K562 (cell line): ENCODE data around the gene SLC13A3. TPM values are rescaled to one million over a fixed set of nuclear protein-coding genes. Genes with fewer than 3 reads are reported as not detected.

ENCODE experiments used
- ATAC-seq: fragments of 200-7000 bp; cut with Tn5 transposase; 3 replicates; pipeline ENCODE4 v1.9.1; 2020; ENCODE audit warnings: moderate library complexity
- BruUV-seq: library from RNA; stranded (reverse); fragments of 400-500 nt; replicated peaks from 2 replicates; lab custom pipeline; 2021; lab: Mats Ljungman, UMichigan
- CTCF ChIA-PET: fragments of 300-600 bp; formaldehyde crosslinking; extraction: SDS; loops from one replicate; lab custom pipeline; 2021; ENCODE audit warnings: low intra/inter-chr PET ratio; lab: Yijun Ruan, JAX
- POLR2A ChIA-PET: fragments of 300-600, 350-650 bp; sonication (Branson Sonifier 250); formaldehyde crosslinking; extraction: SDS; loops from one replicate; lab custom pipeline; 2021; ENCODE audit warnings: antibody characterized with exemption, inconsistent platforms; lab: Yijun Ruan, JAX
- DNase-seq, 4 experiments: peaks; one replicate each; pipeline versions ENCODE4 v3.0.0 to v3.0.0-alpha.2; 2011 to 2018; ENCODE audit warnings: low spot score in 3 of 4, mixed read lengths in 3 of 4; ENCODE audit errors: extremely low read depth in 1 of 4
- FAIRE-seq: peaks from 2 replicates; lab custom pipeline; 2011; peaks lifted over from hg19 to GRCh38; lab: Jason Lieb, UNC
- H2AFZ ChIP-seq: 2 replicates; pipeline ENCODE4 v1.6.0; 2011; ENCODE audit warnings: low read depth, low read length, control low read depth, inconsistent platforms
- H3K27ac ChIP-seq: fragments of 200-600 bp; 3 replicates; pipeline ENCODE4 v1.8.0; 2011; ENCODE audit warnings: low read depth, mild to moderate bottlenecking, control low read depth, inconsistent platforms, low read length, moderate library complexity, mixed read lengths; ENCODE audit errors: extremely low read depth
- H3K27me3 ChIP-seq, 2 experiments: fragments of 300-600 bp in 1 of 2; 2 replicates in 1 of 2; 3 replicates in 1 of 2; pipeline versions ENCODE4 v1.6.0 to v1.8.0; 2011; ENCODE audit warnings: inconsistent platforms in 2 of 2, low read length in 2 of 2, mild to moderate bottlenecking in 1 of 2, mixed read lengths in 1 of 2, moderate library complexity in 1 of 2; ENCODE audit not compliant: control insufficient read depth in 2 of 2, insufficient read depth in 2 of 2
- H3K36me3 ChIP-seq: fragments of 300-600 bp; 3 replicates; pipeline ENCODE4 v1.8.0; 2011; ENCODE audit warnings: mild to moderate bottlenecking, low read length, inconsistent platforms; ENCODE audit not compliant: control insufficient read depth, insufficient read depth
- H3K4me1 ChIP-seq, 2 experiments: fragments of 200-600 bp in 1 of 2; replicated peaks in 1 of 2; 2 replicates in 1 of 2; 3 replicates in 1 of 2; pipeline versions ENCODE4 v1.5.1 to v1.8.0; 2011; ENCODE audit warnings: inconsistent platforms in 2 of 2, low read length in 2 of 2, mild to moderate bottlenecking in 1 of 2, mixed read lengths in 1 of 2, moderate library complexity in 1 of 2; ENCODE audit not compliant: control insufficient read depth in 2 of 2, insufficient read depth in 2 of 2
- H3K4me2 ChIP-seq: 2 replicates; pipeline ENCODE4 v1.6.1; 2011; ENCODE audit warnings: low read length, control low read depth, inconsistent platforms, mixed read lengths; ENCODE audit not compliant: insufficient read depth
- H3K4me3 ChIP-seq: fragments of 200-600 bp; sonication (generic), shearing (Covaris generic); 2 replicates; pipeline ENCODE4 v1.5.1; 2016; ENCODE audit warnings: control low read depth, inconsistent platforms
- H3K79me2 ChIP-seq: fragments of 200-600 bp; 3 replicates; pipeline ENCODE4 v1.8.0; 2011; ENCODE audit warnings: low read length, inconsistent platforms; ENCODE audit not compliant: control insufficient read depth, insufficient read depth
- H3K9ac ChIP-seq, 2 experiments: 2 replicates each; pipeline versions ENCODE4 v1.6.0 to v1.6.1; 2011; ENCODE audit warnings: low read depth in 2 of 2, low read length in 2 of 2, control low read depth in 1 of 2, inconsistent platforms in 1 of 2, mild to moderate bottlenecking in 1 of 2, mixed read lengths in 1 of 2; ENCODE audit not compliant: insufficient read depth in 1 of 2
- H3K9me1 ChIP-seq: one replicate; pipeline ENCODE4 v1.6.0; 2011; ENCODE audit warnings: inconsistent platforms, mild to moderate bottlenecking, low read length, moderate library complexity; ENCODE audit not compliant: control insufficient read depth, insufficient read depth
- H3K9me3 ChIP-seq: replicated peaks from 2 replicates; pipeline ENCODE4 v1.5.1; 2011; ENCODE audit warnings: low read depth, low read length, inconsistent platforms; ENCODE audit not compliant: control insufficient read depth, insufficient read depth
- H4K20me1 ChIP-seq: replicated peaks from 2 replicates; pipeline ENCODE4 v1.6.1; 2011; ENCODE audit warnings: low read length, inconsistent platforms, mixed read lengths; ENCODE audit not compliant: control insufficient read depth, insufficient read depth
- CBFB ChIP-seq: sonication (generic); formaldehyde crosslinking; IDR thresholded peaks from 2 replicates; pipeline ENCODE4 v1.4.0; 2020; ENCODE audit warnings: mild to moderate bottlenecking, missing genetic modification reagents
- HDAC2 ChIP-seq: fragments of 450-650 bp; IDR thresholded peaks from 2 replicates; pipeline ENCODE4 v1.6.1; 2016; ENCODE audit warnings: mild to moderate bottlenecking
- HIVEP1 ChIP-seq: fragments of 250-450 bp; sonication (Bioruptor Pico); IDR thresholded peaks from 2 replicates; pipeline ENCODE4 v1.4.0; 2020; ENCODE audit warnings: mild to moderate bottlenecking
- HNRNPUL1 ChIP-seq: fragments of 200-400 bp; formaldehyde crosslinking; IDR thresholded peaks from 2 replicates; pipeline ENCODE4 v1.6.1; 2017; ENCODE audit warnings: low read length
- KAT8 ChIP-seq: fragments of 450-650 bp; IDR thresholded peaks from 2 replicates; pipeline ENCODE4 v1.6.1; 2016; ENCODE audit warnings: low read depth, mild to moderate bottlenecking
- MTF1 ChIP-seq: fragments of 250-450 bp; sonication (Bioruptor Pico); IDR thresholded peaks from 2 replicates; pipeline ENCODE4 v1.9.0; 2021; ENCODE audit warnings: moderate library complexity, mild to moderate bottlenecking, inconsistent platforms, borderline replicate concordance
- NCOA6 ChIP-seq: fragments of 450-650 bp; IDR thresholded peaks from 2 replicates; pipeline ENCODE4 v1.6.1; 2017; ENCODE audit warnings: mild to moderate bottlenecking
- PRDM10 ChIP-seq: fragments of 450-650 bp; IDR thresholded peaks from 2 replicates; pipeline ENCODE4 v1.6.1; 2018; ENCODE audit not compliant: partially characterized antibody
- SAP30 ChIP-seq: fragments of 200-600 bp; sonication (generic); IDR thresholded peaks from 2 replicates; pipeline ENCODE4 v1.6.1; 2012; ENCODE audit warnings: borderline replicate concordance, low read depth, mild to moderate bottlenecking, moderate library complexity, low read length, control low read depth, inconsistent platforms; ENCODE audit not compliant: insufficient read depth, poor library complexity, severe bottlenecking
- SRSF7 ChIP-seq: fragments of 200-400 bp; formaldehyde crosslinking; optimal IDR thresholded peaks from 2 replicates; pipeline ENCODE3; 2017; ENCODE audit warnings: mild to moderate bottlenecking, low read depth, low read length
- YY1 ChIP-seq, 3 experiments: IDR thresholded peaks; 2 replicates each; pipeline ENCODE4 v1.6.1; 2011; ENCODE audit warnings: low read length in 2 of 3, mild to moderate bottlenecking in 2 of 3, moderate library complexity in 2 of 3, borderline replicate concordance in 1 of 3, control low read depth in 1 of 3, low read depth in 1 of 3; ENCODE audit not compliant: insufficient read depth in 3 of 3, insufficient replicate concordance in 2 of 3, control insufficient read depth in 1 of 3, insufficient read length in 1 of 3; ENCODE audit errors: extremely low read depth in 1 of 3
- ZFP36 ChIP-seq: fragments of 150-350 bp; IDR thresholded peaks from 2 replicates; pipeline ENCODE4 v1.6.1; 2018; ENCODE audit warnings: low read length, low read depth; ENCODE audit not compliant: partially characterized antibody
- WGBS: fragments of 100-300 bp; shearing (Covaris generic); methylation state at CpG from one replicate; pipeline ENCODE4 v1.1.6; 2016; ENCODE audit warnings: low coverage, mixed read lengths; ENCODE audit not compliant: insufficient coverage; ENCODE audit errors: missing lambda C conversion rate; 5-methylcytosine and 5-hydroxymethylcytosine counted together
- in situ Hi-C: fragments of 300-500 bp; cut with MboI; formaldehyde crosslinking; loops from 4 replicates; pipeline ENCODE4 v1.15.0; 2018; ENCODE audit warnings: inconsistent platforms, mixed read lengths
- intact Hi-C: fragments of 100-400 bp; cut with micrococcal nuclease; formaldehyde crosslinking; loops from 2 replicates; pipeline ENCODE4 v1.14.2; 2022
- polyA plus RNA-seq, 8 experiments: library from polyadenylated mRNA; depleted of rRNA in 4 of 8; stranded (reverse) in 5 of 8; unstranded in 3 of 8; fragments of >200 nt; fragmentation: Nextera tagmentation in 2 of 8; fragmentation: Illumina TruSeq in 1 of 8; extraction: Ambion mirVana in 2 of 8; extraction: Trizol in 1 of 8; gene quantifications; 2 replicates each; pipeline versions ENCODE4 v1.2.1 to v1.2.3, GENCODE V29; 2011 to 2014; ENCODE audit warnings: inconsistent platforms in 1 of 8, missing spikeins in 1 of 8
- total RNA-seq, 7 experiments: library from RNA; depleted of rRNA in 6 of 7; stranded (reverse); fragments of >200 nt in 6 of 7; fragmentation: Illumina TruSeq in 2 of 7; extraction: Trizol in 2 of 7; gene quantifications; 2 replicates each; pipeline versions ENCODE4 v1.2.1 to v1.2.3, GENCODE V29; 2011 to 2021; ENCODE audit warnings: low replicate concordance in 1 of 7
- TF ChIP-seq, protein P1 (sequence below): sonication (generic); formaldehyde crosslinking; IDR thresholded peaks from 2 replicates; pipeline ENCODE4 v1.8.0; 2022; ENCODE audit warnings: mild to moderate bottlenecking, low read depth, missing genetic modification reagents
- TF ChIP-seq, protein P2 (sequence below), 3 experiments: IDR thresholded peaks in 2 of 3; conservative IDR thresholded peaks in 1 of 3; 2 replicates each; pipeline ENCODE4 v1.5.1; 2011 to 2012; ENCODE audit warnings: low read length in 3 of 3, mild to moderate bottlenecking in 3 of 3, control low read depth in 2 of 3, improper control_type of control experiment in 1 of 3, inconsistent platforms in 1 of 3, low read depth in 1 of 3, mixed read lengths in 1 of 3, moderate library complexity in 1 of 3; ENCODE audit not compliant: insufficient read depth in 2 of 3

SLC13A3 gene
- total and polyA plus RNA-seq, 9 of the 15 experiments (the other 6 are each of a cell fraction or from before 2014, with no cell fraction given) = 5.5 to 16.4 (median 8.5) TPM

DNA sequence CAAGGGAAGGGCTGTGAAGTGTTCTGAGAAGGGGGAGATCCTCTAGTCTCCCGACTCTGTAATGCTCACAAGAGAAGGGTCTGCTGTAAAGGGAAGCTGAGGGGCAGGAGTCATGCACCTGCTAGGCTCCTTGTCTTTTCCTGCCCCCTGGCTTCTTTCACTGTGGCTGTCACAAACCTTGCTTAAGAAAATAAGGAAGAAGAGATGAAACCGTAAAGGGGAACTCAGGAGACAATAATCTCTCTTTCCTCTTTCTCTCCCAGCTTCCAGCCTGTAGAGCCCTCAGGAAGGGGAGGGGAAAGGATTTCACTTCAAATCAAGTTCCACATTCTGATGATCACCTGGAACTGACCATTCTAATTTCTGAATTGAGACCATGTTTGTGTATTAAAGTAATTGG, 26.3 kb downstream of the SLC13A3 start (continued):
- TF ChIP-seq, protein P1, sequence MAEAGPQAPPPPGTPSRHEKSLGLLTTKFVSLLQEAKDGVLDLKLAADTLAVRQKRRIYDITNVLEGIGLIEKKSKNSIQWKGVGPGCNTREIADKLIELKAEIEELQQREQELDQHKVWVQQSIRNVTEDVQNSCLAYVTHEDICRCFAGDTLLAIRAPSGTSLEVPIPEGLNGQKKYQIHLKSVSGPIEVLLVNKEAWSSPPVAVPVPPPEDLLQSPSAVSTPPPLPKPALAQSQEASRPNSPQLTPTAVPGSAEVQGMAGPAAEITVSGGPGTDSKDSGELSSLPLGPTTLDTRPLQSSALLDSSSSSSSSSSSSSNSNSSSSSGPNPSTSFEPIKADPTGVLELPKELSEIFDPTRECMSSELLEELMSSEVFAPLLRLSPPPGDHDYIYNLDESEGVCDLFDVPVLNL (CRISPR knock-in tag) = no peak
- TF ChIP-seq HIVEP1 = no peak
- no peak for TF ChIP-seq YY1 (IDR thresholded peaks at IDR 0.05; ENCODE audit: borderline replicate concordance in 1 of 3, control insufficient read depth in 1 of 3, extremely low read depth in 1 of 3, insufficient read depth in 3 of 3, insufficient read length in 1 of 3, insufficient replicate concordance in 2 of 3, low read depth in 1 of 3, low read length in 2 of 3)
- no peak for TF ChIP-seq CBFB
- no peak for TF ChIP-seq KAT8
- TF ChIP-seq SRSF7 = no peak
- TF ChIP-seq HNRNPUL1 = no peak

DNA sequence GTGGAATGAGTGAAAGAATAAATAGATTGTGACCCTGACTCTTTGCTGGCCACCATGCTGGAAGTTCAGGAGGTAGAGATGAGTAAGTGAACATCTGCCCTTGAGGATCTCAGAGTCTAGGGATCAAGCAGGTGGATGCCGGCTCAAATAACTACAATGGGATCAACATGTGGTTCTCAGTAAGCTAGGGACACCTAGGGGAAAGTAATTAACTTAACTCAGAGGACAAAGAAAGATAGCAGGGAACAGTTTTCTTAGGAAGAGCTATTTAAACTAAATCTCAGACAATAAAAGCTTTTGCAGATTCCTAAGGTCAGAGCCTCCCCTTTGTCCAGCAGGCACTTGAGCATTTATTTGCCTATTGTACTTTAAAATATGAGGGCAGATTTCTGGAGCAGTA, 29.1 kb downstream of the SLC13A3 start:
- peaks cover 5 to 19% of the 10 kb centered on the region in 2 experiments; a peak in 3 of 5 replicates for H3K4me1 ChIP-seq
- CTCF ChIA-PET = no interaction called here
- in situ Hi-C loops = no loop called here
- H3K9me3 ChIP-seq = 0 out of 2 replicates have a peak, but pooled peaks cover 2% of the 10 kb centered on the region
- no peak overlapping the region for H3K27ac ChIP-seq
- intact Hi-C loops = no loop called here
- ATAC-seq = no peak
- H4K20me1 ChIP-seq = no peaks in the 10 kb centered on the region
- no peaks in the 10 kb centered on the region for H3K27me3 ChIP-seq
- BruUV-seq = no TSS peak
- no peak for FAIRE-seq
- no peaks in the 10 kb centered on the region; the same call in 2 of the 3 replicates for H3K36me3 ChIP-seq
- no peaks in the 10 kb centered on the region for H3K9me1 ChIP-seq
- POLR2A ChIA-PET = no interaction called here
- 71% methylated on average over 1 of the region's 1 CpG for WGBS
- H3K4me3 ChIP-seq = no peak overlapping the region
- DNase-seq = no peak
- H3K79me2 ChIP-seq = no peaks in the 10 kb centered on the region
- H3K4me2 ChIP-seq = no peak overlapping the region
- no peak overlapping the region for H2AFZ ChIP-seq
- H3K9ac ChIP-seq = no peak overlapping the region
- TF ChIP-seq MTF1 (CRISPR knock-in tag) (no peak), PRDM10 (no peak), SAP30 (no peak), ZFP36 (no peak), HDAC2 (no peak), NCOA6 (no peak)
- TF ChIP-seq, protein P2, sequence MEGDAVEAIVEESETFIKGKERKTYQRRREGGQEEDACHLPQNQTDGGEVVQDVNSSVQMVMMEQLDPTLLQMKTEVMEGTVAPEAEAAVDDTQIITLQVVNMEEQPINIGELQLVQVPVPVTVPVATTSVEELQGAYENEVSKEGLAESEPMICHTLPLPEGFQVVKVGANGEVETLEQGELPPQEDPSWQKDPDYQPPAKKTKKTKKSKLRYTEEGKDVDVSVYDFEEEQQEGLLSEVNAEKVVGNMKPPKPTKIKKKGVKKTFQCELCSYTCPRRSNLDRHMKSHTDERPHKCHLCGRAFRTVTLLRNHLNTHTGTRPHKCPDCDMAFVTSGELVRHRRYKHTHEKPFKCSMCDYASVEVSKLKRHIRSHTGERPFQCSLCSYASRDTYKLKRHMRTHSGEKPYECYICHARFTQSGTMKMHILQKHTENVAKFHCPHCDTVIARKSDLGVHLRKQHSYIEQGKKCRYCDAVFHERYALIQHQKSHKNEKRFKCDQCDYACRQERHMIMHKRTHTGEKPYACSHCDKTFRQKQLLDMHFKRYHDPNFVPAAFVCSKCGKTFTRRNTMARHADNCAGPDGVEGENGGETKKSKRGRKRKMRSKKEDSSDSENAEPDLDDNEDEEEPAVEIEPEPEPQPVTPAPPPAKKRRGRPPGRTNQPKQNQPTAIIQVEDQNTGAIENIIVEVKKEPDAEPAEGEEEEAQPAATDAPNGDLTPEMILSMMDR (IDR thresholded peaks at IDR 0.05 in 2 of 3, conservative IDR thresholded peaks at IDR 0.05 in 1 of 3; ENCODE audit: insufficient read depth in 2 of 3, low read depth in 1 of 3, low read length in 3 of 3) = no peak
